Measurements from ENCODE around the gene PACS2.

DNA sequence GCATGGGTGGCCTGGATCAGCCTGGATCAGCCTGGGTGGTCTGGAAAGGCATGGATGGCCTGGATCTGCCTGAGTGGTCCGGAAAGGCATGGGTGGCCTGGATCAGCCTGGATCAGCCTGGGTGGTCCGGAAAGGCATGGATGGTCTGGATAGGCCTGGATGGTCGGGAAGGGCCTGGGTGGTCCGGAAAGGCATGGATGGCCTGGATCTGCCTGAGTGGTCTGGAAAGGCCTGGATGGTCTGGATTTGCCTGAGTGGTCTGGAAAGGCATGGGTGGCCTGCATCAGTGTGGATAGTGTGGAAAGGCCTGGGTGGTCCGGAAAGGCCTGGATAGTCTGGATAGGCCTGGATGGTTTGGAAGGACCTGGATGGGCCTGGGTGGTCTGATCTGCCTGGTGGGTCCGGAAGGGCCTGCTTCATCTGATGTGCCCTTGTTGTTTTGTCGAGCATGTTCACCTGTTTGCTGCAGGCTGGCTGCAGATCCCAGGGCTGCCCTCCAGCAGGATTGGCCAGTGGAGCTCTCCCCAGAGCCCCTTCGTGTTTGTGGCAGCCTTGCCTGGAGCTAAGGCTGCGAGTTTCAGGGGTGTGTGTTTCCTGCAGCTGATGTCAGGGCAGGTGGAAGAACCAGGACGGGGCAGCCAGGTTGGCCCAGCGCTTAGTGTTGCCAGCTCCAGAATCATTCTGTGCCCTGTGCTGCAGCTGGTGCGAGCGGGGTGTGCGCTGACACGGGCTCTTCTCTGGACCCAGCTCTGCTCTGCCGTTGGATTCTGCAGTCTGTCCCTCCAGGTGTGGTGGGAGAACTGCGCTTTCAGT lies 64.5 kb downstream of the PACS2 start:
- TF ChIP-seq POLR2AphosphoS5 (IDR thresholded peaks at IDR 0.05), result no peak
- TF ChIP-seq, protein P1, sequence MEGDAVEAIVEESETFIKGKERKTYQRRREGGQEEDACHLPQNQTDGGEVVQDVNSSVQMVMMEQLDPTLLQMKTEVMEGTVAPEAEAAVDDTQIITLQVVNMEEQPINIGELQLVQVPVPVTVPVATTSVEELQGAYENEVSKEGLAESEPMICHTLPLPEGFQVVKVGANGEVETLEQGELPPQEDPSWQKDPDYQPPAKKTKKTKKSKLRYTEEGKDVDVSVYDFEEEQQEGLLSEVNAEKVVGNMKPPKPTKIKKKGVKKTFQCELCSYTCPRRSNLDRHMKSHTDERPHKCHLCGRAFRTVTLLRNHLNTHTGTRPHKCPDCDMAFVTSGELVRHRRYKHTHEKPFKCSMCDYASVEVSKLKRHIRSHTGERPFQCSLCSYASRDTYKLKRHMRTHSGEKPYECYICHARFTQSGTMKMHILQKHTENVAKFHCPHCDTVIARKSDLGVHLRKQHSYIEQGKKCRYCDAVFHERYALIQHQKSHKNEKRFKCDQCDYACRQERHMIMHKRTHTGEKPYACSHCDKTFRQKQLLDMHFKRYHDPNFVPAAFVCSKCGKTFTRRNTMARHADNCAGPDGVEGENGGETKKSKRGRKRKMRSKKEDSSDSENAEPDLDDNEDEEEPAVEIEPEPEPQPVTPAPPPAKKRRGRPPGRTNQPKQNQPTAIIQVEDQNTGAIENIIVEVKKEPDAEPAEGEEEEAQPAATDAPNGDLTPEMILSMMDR (IDR thresholded peaks at IDR 0.05), result no peak
- TF ChIP-seq POLR2A (IDR thresholded peaks at IDR 0.05), result no peak
